Skin of body (tissue), 2 donors: ENCODE measurements around the gene TRAPPC3. TPM values are rescaled to one million over a fixed set of nuclear protein-coding genes. Genes with fewer than 3 reads are reported as not detected.
A peak's percentile ranks its signal among the peaks of the same experiment; 100 is the strongest.
"Not testable (repeated sequence)": the region's sequence is repeated elsewhere in the genome, so short reads cannot be mapped to it uniquely, and the experiment has no call there.

Experiments used
- DNase-seq: peaks from one replicate; lab custom pipeline; 2025; lab: John Stamatoyannopoulos, UW
- total RNA-seq: library from RNA; depleted of rRNA; stranded (reverse); fragments of >200 nt; gene quantifications from one replicate; pipeline ENCODE4 v1.2.3, GENCODE V29; 2014

Gene TRAPPC3
- total RNA-seq, 1 donor from 2014 or later: 35.7 TPM

GRCh38 chr1:36166938-36167905, 17.9 kb upstream of the TRAPPC3 start:
- DNase-seq: no peak

- no peak for DNase-seq
Measured at GRCh38 chr1:36166136-36166535, 16.9 kb upstream of the TRAPPC3 start.

DNA sequence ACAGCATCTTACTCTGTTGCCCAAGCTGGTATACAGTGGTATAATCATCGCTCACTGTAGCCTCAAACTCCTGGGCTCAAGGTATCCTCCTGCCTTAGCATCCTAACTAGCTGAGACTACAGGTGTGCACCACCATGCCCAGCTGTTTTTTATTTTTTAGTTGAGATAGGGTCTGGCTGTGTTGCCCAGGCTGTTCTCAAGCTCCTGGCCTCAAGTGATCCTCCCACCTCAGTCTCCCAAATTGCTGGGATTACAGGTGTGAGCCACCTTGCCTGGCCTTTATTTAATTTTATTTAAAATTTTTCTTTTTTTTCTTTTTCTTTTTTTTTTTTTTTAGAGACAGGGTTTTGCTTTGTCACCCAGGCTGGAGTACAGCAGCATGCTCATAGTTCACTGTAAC, 15.9 kb upstream of the TRAPPC3 start:
- no peak for DNase-seq

GRCh38 chr1:36164361-36164760, 15.1 kb upstream of the TRAPPC3 start:
- no peak for DNase-seq

DNA sequence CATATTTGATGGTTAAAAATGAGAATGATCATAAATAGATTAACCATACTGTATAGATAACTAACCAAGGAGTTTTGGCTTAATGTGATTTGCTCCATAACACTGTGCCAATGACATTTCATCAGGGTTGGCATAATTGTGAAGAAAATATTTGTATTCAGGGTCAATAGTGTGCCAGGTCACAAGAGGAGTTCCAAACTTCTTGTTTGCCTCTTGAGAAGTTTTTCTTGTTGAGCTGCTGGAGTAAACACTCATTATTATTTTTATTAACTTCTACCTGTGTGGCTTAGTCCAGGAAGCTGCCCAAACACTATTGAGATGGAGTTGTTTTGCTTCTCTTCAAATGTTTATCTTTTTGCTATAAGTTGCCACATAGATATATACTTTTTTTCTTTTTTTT, 14.1 kb upstream of the TRAPPC3 start:
- no peak for DNase-seq

- DNase-seq: no peak
Measured at GRCh38 chr1:36162680-36163239, 13.5 kb upstream of the TRAPPC3 start.

DNA sequence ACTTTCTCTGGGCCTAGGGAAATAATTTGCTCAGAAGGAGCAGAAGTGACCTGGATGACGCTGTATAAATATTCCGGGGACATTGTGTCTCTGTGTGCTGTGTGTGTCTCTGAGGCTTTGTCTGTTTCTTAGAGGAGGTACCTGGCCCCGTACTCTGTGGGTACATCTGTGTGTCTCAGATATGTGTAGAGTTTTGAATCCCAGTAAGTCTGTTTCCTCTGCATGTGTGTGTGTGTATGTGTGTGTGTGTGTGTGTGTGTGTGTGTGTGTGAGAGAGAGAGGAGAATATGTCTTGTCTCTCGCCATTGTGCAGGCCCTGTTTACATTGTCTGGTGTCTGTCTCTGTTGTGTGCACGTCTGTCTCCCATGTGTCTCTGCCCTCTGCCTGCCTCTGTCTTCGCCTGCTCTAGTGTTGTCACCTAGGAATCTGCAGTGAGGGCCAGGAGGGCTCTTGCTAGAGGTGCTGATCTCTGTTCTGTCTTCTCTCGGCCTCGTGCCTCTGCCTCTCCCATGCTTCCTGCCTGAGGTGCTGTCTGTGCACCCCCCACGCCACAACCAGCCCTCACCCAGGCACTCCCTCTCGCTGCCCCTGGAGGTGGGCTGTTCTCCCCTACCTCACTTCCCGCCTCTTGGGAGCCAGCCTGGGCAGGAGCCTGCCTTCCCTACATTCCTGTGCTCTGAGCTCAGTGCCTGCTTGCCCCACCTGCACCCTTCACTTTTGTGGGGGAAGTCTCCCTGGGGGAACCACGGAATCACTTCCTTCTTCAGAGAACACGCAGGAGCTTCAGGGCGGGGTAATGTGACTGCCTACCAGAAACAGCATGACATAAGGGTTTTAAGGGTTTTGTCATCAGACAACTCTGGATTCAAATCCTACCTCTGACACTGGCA, 12.6 kb upstream of the TRAPPC3 start:
- DNase-seq: peak; percentile 26

GRCh38 chr1:36160949-36161485, 11.7 kb upstream of the TRAPPC3 start:
- DNase-seq: no peak

- no peak for DNase-seq
Measured at GRCh38 chr1:36160388-36160948, 11.2 kb upstream of the TRAPPC3 start.

DNA sequence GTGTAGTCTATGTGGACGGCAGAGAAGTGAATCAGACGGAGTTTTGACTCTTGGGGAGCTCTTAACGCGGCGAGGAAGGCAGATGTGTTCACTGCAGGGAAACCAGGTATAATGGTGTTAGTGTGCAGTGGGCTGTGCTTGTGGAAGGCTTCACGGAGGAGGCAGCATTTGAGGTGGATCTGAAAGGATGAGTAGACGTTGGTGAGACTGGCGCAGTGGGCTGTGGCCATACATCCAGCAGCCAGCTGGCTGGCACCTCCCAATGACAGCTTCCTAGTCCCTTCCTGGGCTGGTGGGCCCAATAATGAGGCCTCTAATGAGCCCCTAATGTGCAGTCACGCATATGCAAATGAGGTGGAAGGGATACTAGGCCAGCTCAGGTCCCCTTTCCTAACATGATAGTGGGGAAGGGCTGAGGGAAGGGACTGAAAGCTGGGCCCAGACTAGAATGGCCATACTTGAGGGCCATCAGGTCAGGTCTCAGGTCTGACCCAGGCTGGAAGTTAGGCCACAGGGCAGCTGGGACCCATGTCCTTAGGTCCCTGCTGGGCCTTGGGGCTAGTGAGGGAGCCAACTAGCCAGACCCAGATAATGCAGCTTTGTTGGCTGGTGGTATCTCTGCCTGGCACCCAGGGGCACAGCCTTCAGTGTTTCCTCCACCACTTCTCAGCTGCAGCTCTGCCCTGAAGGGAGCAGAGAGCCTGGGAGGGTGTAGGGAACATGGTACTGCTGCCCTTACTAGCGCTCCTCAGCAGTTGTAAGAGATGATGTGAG, 10.5 kb upstream of the TRAPPC3 start:
- no peak for DNase-seq

DNA sequence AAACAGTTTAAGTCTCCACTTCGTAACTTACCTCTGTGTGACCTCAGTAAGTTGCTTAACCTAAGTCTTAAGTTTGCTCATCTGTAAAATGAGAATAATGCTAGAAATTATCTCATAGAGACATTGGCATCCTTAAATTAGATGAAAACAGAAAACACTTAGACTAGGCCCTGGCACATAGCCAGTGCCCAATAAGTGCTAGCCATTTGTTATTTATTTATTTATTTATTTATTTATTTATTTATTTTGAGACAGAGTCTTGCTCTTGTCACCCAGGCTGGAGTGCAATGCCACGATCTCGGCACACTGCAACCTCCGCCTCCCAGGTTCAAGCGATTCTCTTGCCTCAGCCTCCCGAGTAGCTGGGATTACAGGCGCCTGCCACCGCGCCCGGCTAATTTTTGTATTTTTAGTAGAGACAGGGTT, 9.6 kb upstream of the TRAPPC3 start:
- not testable (repeated sequence) for DNase-seq

GRCh38 chr1:36157973-36158826, 8.9 kb upstream of the TRAPPC3 start:
- DNase-seq: no peak

- DNase-seq: peak; percentile 49
Measured at GRCh38 chr1:36157115-36157903, 8.0 kb upstream of the TRAPPC3 start.

GRCh38 chr1:36156329-36157114, 7.2 kb upstream of the TRAPPC3 start:
- DNase-seq: peak; percentile 75

GRCh38 chr1:36155408-36156328, 6.4 kb upstream of the TRAPPC3 start, which contains the start of gene MAP7D1:
MAP7D1 (plus strand) TSS chr1:36156160; CDS start chr1:36156418, 258 bp downstream.
- peak; percentile 61 for DNase-seq

GRCh38 chr1:36154765-36155407, 5.6 kb upstream of the TRAPPC3 start:
- no peak for DNase-seq
